SK-N-SH treated with all-trans-retinoic acid at 6 μM for 48 hours (cell line): ENCODE data around the gene TESPA1.

ENCODE experiments used
- ATAC-seq: fragments of 200-7000 bp; cut with Tn5 transposase; 3 replicates; pipeline ENCODE4 v1.9.1; 2020; ENCODE audit warnings: mild to moderate bottlenecking, moderate library complexity
- ARNTL ChIP-seq: fragments of 450-650 bp; formaldehyde crosslinking; IDR thresholded peaks from 2 replicates; pipeline ENCODE4 v1.5.0; 2020; ENCODE audit warnings: low read depth, mild to moderate bottlenecking, moderate library complexity, borderline replicate concordance
- BACH2 ChIP-seq: fragments of 250-450 bp; sonication (Bioruptor Pico); IDR thresholded peaks from 2 replicates; pipeline ENCODE4 v1.9.0; 2021; ENCODE audit warnings: mild to moderate bottlenecking, borderline replicate concordance
- CREB5 ChIP-seq: fragments of 250-450 bp; sonication (Bioruptor Pico); IDR thresholded peaks from 2 replicates; pipeline ENCODE4 v1.5.1; 2020; ENCODE audit warnings: low read depth, mild to moderate bottlenecking, moderate library complexity
- CSDC2 ChIP-seq: fragments of 250-450 bp; sonication (Bioruptor Pico); IDR thresholded peaks from 2 replicates; pipeline ENCODE4 v1.5.0; 2020; ENCODE audit warnings: mild to moderate bottlenecking, moderate library complexity
- ESRRG ChIP-seq: fragments of 250-450 bp; sonication (Bioruptor Pico); IDR thresholded peaks from 2 replicates; pipeline ENCODE4 v1.6.1; 2021; ENCODE audit warnings: mild to moderate bottlenecking
- GLIS3 ChIP-seq: fragments of 250-450 bp; sonication (Bioruptor Pico); IDR thresholded peaks from 2 replicates; pipeline ENCODE4 v1.5.0; 2020; ENCODE audit warnings: mild to moderate bottlenecking, moderate library complexity
- ISL1 ChIP-seq: fragments of 250-450 bp; sonication (Bioruptor Pico); IDR thresholded peaks from 2 replicates; pipeline ENCODE4 v2.1.2; 2022; ENCODE audit warnings: mild to moderate bottlenecking, moderate library complexity
- OSR1 ChIP-seq: fragments of 250-450 bp; sonication (Bioruptor Pico); IDR thresholded peaks from 2 replicates; pipeline ENCODE4 v1.8.0; 2022; ENCODE audit warnings: moderate library complexity, mild to moderate bottlenecking, inconsistent platforms
- POU6F1 ChIP-seq: fragments of 250-450 bp; sonication (Bioruptor Pico); IDR thresholded peaks from 2 replicates; pipeline ENCODE4 v1.8.0; 2021; ENCODE audit warnings: low read depth, mild to moderate bottlenecking, moderate library complexity, borderline replicate concordance
- PPARA ChIP-seq: fragments of 250-450 bp; sonication (Bioruptor Pico); IDR thresholded peaks from 2 replicates; pipeline ENCODE4 v1.5.0; 2020; ENCODE audit warnings: mild to moderate bottlenecking, borderline replicate concordance
- RARB ChIP-seq: fragments of 250-450 bp; sonication (Bioruptor Pico); IDR thresholded peaks from 2 replicates; pipeline ENCODE4 v1.8.0; 2021; ENCODE audit warnings: mild to moderate bottlenecking, moderate library complexity
- TOX ChIP-seq: fragments of 250-450 bp; sonication (Bioruptor Pico); IDR thresholded peaks from 2 replicates; pipeline ENCODE4 v1.8.0; 2021; ENCODE audit warnings: mild to moderate bottlenecking, moderate library complexity, borderline replicate concordance
- ZC3H10 ChIP-seq: fragments of 250-450 bp; sonication (Bioruptor Pico); IDR thresholded peaks from 2 replicates; pipeline ENCODE4 v1.5.1; 2021; ENCODE audit warnings: mild to moderate bottlenecking, moderate library complexity
- ZFP3 ChIP-seq: fragments of 250-450 bp; sonication (Bioruptor Pico); IDR thresholded peaks from 2 replicates; pipeline ENCODE4 v1.5.0; 2020; ENCODE audit warnings: mild to moderate bottlenecking, moderate library complexity
- ZFP30 ChIP-seq: fragments of 450-650 bp; formaldehyde crosslinking; IDR thresholded peaks from 2 replicates; pipeline ENCODE4 v1.5.0; 2022; ENCODE audit warnings: mild to moderate bottlenecking, moderate library complexity
- ZNF565 ChIP-seq: fragments of 450-650 bp; formaldehyde crosslinking; conservative IDR thresholded peaks from 2 replicates; pipeline ENCODE4 v1.5.0; 2020; ENCODE audit warnings: low read depth, mild to moderate bottlenecking, moderate library complexity
- ZNF8 ChIP-seq: fragments of 450-650 bp; formaldehyde crosslinking; IDR thresholded peaks from 2 replicates; pipeline ENCODE4 v1.5.0; 2020; ENCODE audit warnings: mild to moderate bottlenecking, moderate library complexity
- TF ChIP-seq, protein P1 (sequence below): fragments of 250-450 bp; sonication (Bioruptor Pico); IDR thresholded peaks from 2 replicates; pipeline ENCODE4 v1.5.1; 2021; ENCODE audit warnings: mild to moderate bottlenecking, moderate library complexity
- TF ChIP-seq, protein P2 (sequence below): fragments of 250-450 bp; sonication (Bioruptor Pico); IDR thresholded peaks from 2 replicates; pipeline ENCODE4 v1.5.0; 2020; ENCODE audit warnings: mild to moderate bottlenecking, moderate library complexity

The TESPA1 gene

GRCh38 chr12:55008944-55009585 lies 24.5 kb upstream of the TESPA1 start (continued):
- TF ChIP-seq TOX (CRISPR knock-in tag) (no peak), ARNTL (no peak), ESRRG (CRISPR knock-in tag) (no peak), GLIS3 (CRISPR knock-in tag) (no peak)

DNA sequence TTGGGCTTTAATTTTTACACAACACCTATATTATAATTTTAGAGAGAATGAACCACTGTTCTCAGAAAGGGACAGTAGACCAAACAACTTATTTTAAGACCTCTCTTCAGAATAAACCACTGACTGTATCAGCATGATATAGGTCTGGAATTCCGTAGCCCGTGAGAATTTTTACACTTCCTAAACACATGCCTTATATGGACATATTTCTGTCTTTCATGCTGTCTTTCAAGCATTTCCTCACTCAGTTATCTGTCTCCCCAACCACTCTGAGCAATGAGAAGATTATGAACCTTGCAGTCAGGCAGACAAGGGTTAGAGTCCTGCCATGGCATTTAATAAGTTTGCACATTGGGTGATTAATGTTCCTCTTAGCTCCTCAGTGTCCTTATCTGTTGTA lies 17.8 kb upstream of the TESPA1 start:
- TF ChIP-seq, protein P1, sequence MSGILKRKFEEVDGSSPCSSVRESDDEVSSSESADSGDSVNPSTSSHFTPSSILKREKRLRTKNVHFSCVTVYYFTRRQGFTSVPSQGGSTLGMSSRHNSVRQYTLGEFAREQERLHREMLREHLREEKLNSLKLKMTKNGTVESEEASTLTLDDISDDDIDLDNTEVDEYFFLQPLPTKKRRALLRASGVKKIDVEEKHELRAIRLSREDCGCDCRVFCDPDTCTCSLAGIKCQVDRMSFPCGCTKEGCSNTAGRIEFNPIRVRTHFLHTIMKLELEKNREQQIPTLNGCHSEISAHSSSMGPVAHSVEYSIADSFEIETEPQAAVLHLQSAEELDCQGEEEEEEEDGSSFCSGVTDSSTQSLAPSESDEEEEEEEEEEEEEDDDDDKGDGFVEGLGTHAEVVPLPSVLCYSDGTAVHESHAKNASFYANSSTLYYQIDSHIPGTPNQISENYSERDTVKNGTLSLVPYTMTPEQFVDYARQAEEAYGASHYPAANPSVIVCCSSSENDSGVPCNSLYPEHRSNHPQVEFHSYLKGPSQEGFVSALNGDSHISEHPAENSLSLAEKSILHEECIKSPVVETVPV (CRISPR knock-in tag) = no peak
- TF ChIP-seq ZNF565 (no peak), CREB5 (CRISPR knock-in tag) (no peak), GLIS3 (CRISPR knock-in tag) (no peak), OSR1 (CRISPR knock-in tag) (no peak), ZC3H10 (no peak), ZNF8 (CRISPR knock-in tag) (no peak), ZFP30 (CRISPR knock-in tag) (no peak), ISL1 (no peak), ZFP3 (no peak), BACH2 (CRISPR knock-in tag) (no peak), POU6F1 (CRISPR knock-in tag) (no peak)
- TF ChIP-seq, protein P2, sequence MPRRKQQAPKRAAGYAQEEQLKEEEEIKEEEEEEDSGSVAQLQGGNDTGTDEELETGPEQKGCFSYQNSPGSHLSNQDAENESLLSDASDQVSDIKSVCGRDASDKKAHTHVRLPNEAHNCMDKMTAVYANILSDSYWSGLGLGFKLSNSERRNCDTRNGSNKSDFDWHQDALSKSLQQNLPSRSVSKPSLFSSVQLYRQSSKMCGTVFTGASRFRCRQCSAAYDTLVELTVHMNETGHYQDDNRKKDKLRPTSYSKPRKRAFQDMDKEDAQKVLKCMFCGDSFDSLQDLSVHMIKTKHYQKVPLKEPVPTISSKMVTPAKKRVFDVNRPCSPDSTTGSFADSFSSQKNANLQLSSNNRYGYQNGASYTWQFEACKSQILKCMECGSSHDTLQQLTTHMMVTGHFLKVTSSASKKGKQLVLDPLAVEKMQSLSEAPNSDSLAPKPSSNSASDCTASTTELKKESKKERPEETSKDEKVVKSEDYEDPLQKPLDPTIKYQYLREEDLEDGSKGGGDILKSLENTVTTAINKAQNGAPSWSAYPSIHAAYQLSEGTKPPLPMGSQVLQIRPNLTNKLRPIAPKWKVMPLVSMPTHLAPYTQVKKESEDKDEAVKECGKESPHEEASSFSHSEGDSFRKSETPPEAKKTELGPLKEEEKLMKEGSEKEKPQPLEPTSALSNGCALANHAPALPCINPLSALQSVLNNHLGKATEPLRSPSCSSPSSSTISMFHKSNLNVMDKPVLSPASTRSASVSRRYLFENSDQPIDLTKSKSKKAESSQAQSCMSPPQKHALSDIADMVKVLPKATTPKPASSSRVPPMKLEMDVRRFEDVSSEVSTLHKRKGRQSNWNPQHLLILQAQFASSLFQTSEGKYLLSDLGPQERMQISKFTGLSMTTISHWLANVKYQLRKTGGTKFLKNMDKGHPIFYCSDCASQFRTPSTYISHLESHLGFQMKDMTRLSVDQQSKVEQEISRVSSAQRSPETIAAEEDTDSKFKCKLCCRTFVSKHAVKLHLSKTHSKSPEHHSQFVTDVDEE = no peak
- ATAC-seq = no peak

DNA sequence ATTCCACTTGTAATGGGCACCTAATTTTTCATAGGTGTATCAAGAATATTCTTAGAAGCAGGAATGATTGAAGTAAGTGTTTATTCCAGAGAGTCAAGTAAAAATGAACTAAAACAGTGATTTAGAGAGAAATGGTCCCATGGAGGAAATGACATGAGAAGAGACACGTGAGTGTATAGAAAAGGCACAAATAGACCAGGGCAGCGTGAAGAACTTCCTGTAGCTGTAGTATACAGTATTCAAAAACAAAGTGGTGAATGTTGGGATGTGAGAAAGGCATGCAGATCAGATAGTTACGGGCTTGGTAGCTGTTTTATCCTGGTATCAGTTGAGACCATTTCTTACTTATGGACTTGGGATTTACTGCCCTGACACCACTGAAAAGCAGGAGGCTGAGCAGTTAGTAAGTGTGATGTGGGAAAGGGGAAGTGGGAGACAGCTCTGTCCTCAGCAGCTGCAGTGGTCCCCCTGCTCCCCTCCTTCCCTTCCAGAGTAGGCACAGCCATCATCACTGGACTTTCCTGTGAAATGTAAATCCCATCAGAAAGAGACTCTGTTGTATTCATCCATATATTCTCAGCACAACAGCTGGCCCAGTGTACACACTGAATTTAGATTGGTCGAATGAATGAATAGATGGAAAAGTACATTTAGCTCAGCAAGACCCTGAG lies 16.8 kb upstream of the TESPA1 start:
- TF ChIP-seq PPARA (CRISPR knock-in tag) = no peak
- TF ChIP-seq GLIS3 (CRISPR knock-in tag) = no peak
- TF ChIP-seq RARB (CRISPR knock-in tag) = no peak
- TF ChIP-seq ZFP3 = no peak
- TF ChIP-seq TOX (CRISPR knock-in tag) = no peak
- TF ChIP-seq ZFP30 (CRISPR knock-in tag) = no peak
- TF ChIP-seq POU6F1 (CRISPR knock-in tag) = no peak
- TF ChIP-seq CREB5 (CRISPR knock-in tag) = no peak
- no peak for TF ChIP-seq CSDC2 (CRISPR knock-in tag)
- ATAC-seq = no peak
